Heart left ventricle (tissue), 16 donors: ENCODE data around the gene LPCAT2. TPM values are rescaled to one million over a fixed set of nuclear protein-coding genes. Genes with fewer than 3 reads are reported as not detected.

Experiments used
- ATAC-seq, 4 donors: fragments of 200-7000 bp; cut with Tn5 transposase; one replicate each; pipeline ENCODE4 v1.9.1; 2020 to 2022; ENCODE audit warnings: moderate library complexity in 4 of 4, mild to moderate bottlenecking in 3 of 4, moderate number of reproducible peaks in 1 of 4
- DNase-seq, 5 donors: peaks; one replicate each; pipeline ENCODE4 v3.0.0-alpha.2; 2020
- H3K27ac ChIP-seq, 12 donors: fragments of 200-600 bp; sonication (generic) in 4 of 12; one replicate each; pipeline versions ENCODE4 v1.5.0 to v1.8.0; 2016 to 2022; ENCODE audit warnings: mild to moderate bottlenecking in 2 of 12
- H3K27me3 ChIP-seq, 9 donors: fragments of 200-600 bp; sonication (generic) in 2 of 9; one replicate each; pipeline versions ENCODE4 v1.5.1 to v1.8.0; 2016 to 2022; ENCODE audit warnings: mild to moderate bottlenecking in 3 of 9
- H3K36me3 ChIP-seq, 9 donors: fragments of 200-600 bp; sonication (generic) in 2 of 9; one replicate each; pipeline versions ENCODE4 v1.5.0 to v1.8.0; 2018 to 2022; ENCODE audit warnings: mild to moderate bottlenecking in 2 of 9
- H3K4me1 ChIP-seq, 12 donors: fragments of 200-600 bp; sonication (generic) in 4 of 12; one replicate each; pipeline versions ENCODE4 v1.5.0 to v1.8.0; 2016 to 2022; ENCODE audit warnings: mild to moderate bottlenecking in 3 of 12
- H3K4me3 ChIP-seq, 12 donors: fragments of 200-600 bp; sonication (generic) in 4 of 12; one replicate each; pipeline versions ENCODE4 v1.5.0 to v1.8.0; 2017 to 2022; ENCODE audit warnings: mild to moderate bottlenecking in 9 of 12, moderate library complexity in 4 of 12
- H3K9me3 ChIP-seq, 12 donors: fragments of 200-600 bp; sonication (generic) in 4 of 12; one replicate each; pipeline versions ENCODE4 v1.5.0 to v1.8.0; 2016 to 2022; ENCODE audit warnings: mild to moderate bottlenecking in 1 of 12
- CTCF ChIP-seq, 12 donors: fragments of 200-600 bp; sonication (generic) in 4 of 12; IDR thresholded peaks; one replicate each; pipeline versions ENCODE4 v1.5.0 to v1.8.0; 2018 to 2022; ENCODE audit warnings: antibody characterized with exemption in 12 of 12, mild to moderate bottlenecking in 5 of 12
- POLR2A ChIP-seq, 2 donors: fragments of 450-650 bp; IDR thresholded peaks; one replicate each; pipeline ENCODE4 v1.6.1; 2017; ENCODE audit warnings: antibody characterized with exemption in 2 of 2, mild to moderate bottlenecking in 2 of 2, moderate library complexity in 2 of 2
- WGBS, 4 donors: extraction: QIAGEN DNeasy Blood & Tissue Kit in 2 of 4; methylation state at CpG; one replicate each; pipeline versions ENCODE4 v1.1.5 to v1.1.7; 2013 to 2018; 5-methylcytosine and 5-hydroxymethylcytosine counted together
- intact Hi-C, 10 donors: fragments of 100-400 bp; cut with DNase I; formaldehyde crosslinking; loops; one replicate each; pipeline versions ENCODE4 v1.11.1 to v1.14.2; 2022
- polyA plus RNA-seq, 2 donors: library from polyadenylated mRNA; stranded (reverse); fragments of 200-250 nt; gene quantifications; one replicate each; pipeline ENCODE4 v1.2.3, GENCODE V29; 2013
- total RNA-seq, 9 donors: library from RNA; depleted of rRNA in 2 of 9; stranded (reverse); fragments of >200 nt in 2 of 9; fragmentation: NEBNext Ultra II Directional in 3 of 9; extraction: Animal tissue kit (Norgen Biotek cat#: 25700) in 3 of 9; gene quantifications; one replicate each; pipeline versions ENCODE4 v1.1.0 to v1.2.4, GENCODE V29; 2016 to 2023
- donor health status: ischemic (EF 13 %, LVEDD 7.1; RV severe dilation, severe dysfunction).
- donor health status: healthy with polysubstance abuse.
- donor health status: DM: no; HTN: yes; CAD: no.
- donor health status: DM: no; HTN: no; CAD: no.
- donor health status: ischemic (EF 25% LVEDD 6.9; RV normal size, moderate dysfunction).
- donor health status: ischemic (EF 25% LVEDD 5.7; RV mildly dilated, moderate dysfunction).
- donor health status: healthy.
- donor health status: DM: yes; HTN: yes; CAD: no.
- donor health status: ischemic (EF 35%, LVEDD 5.7; RV mildly dilated, moderate dysfunction).
- donor health status: nonischemic (EF 11% LVEDD 7.7; RV severe dilation, severe dysfunction).
- donor health status: DM: yes; HTN: yes; CAD: no.
- donor health status: PGD.
- donor health status: ischemic (EF 29% LVEDD 5.4; RV normal size, mild dysfunction).
- donor health status: nonischemic (EF 23%, LVEDD 6.1; RV moderate dilation, normal function).

LPCAT2 gene
- total and polyA plus RNA-seq, 11 donors, result 3.8 to 13.6 (median 6.5) TPM

- no peaks in the 10 kb centered on the region for H3K27me3 ChIP-seq
- H3K4me3 ChIP-seq, result no peak overlapping the region
- 90 to 95% (median 92%) methylated on average over 1 of the region's 1 CpG for WGBS, 4 donors
- H3K4me1 ChIP-seq, result peaks cover 0 to 36% (median 0%) of the 10 kb centered on the region in 12 donors
- TF ChIP-seq CTCF (IDR thresholded peaks at IDR 0.05) (no peak), POLR2A (IDR thresholded peaks at IDR 0.05) (no peak)
- H3K36me3 ChIP-seq, result peaks cover 0 to 11% (median 0%) of the 10 kb centered on the region in 9 donors
- DNase-seq, result no peak
- peak overlapping the region in 3 of 12 donors; percentile 11 to 56 (median 28) for H3K27ac ChIP-seq
- intact Hi-C loops, result loop anchor here (5.0 to 10.0 kb wide), 5 partner anchors 33 to 165 kb away; partner anchors contain the start of gene LPCAT2 (in 1 of the 10)
- no peak for ATAC-seq
- no peaks in the 10 kb centered on the region for H3K9me3 ChIP-seq
Measured at GRCh38 chr16:55540221-55540620, 31.3 kb downstream of the LPCAT2 start.

- Histone ChIP-seq H3K9me3 (no peaks in the 10 kb centered on the region), H3K4me1 (peaks cover 0 to 27% (median 0%) of the 10 kb centered on the region in 12 donors), H3K36me3 (peaks cover 0 to 23% (median 0%) of the 10 kb centered on the region in 9 donors), H3K4me3 (no peak overlapping the region), H3K27ac (no peak overlapping the region), H3K27me3 (no peaks in the 10 kb centered on the region)
- intact Hi-C loops, result loop anchor here (1.0 to 10.0 kb wide), 9 partner anchors 35 to 162 kb away; partner anchors contain the start of gene LPCAT2 (in 1 of the 10)
- ATAC-seq, result peak in 3 of 4 donors; percentile 45 to 81 (median 45)
- DNase-seq, result no peak
- TF ChIP-seq CTCF (IDR thresholded peaks at IDR 0.05) (no peak), POLR2A (IDR thresholded peaks at IDR 0.05) (no peak)
- WGBS, 4 donors, result 87 to 96% (median 91%) methylated on average over 1 of the region's 1 CpG
Measured at GRCh38 chr16:55542459-55543082, 33.7 kb downstream of the LPCAT2 start.

GRCh38 chr16:55543472-55543871 lies 34.6 kb downstream of the LPCAT2 start:
- Histone ChIP-seq H3K9me3 (no peaks in the 10 kb centered on the region), H3K4me3 (no peak overlapping the region), H3K36me3 (peaks cover 0 to 23% (median 0%) of the 10 kb centered on the region in 9 donors), H3K27me3 (no peaks in the 10 kb centered on the region), H3K27ac (no peak overlapping the region), H3K4me1 (peaks cover 0 to 24% (median 0%) of the 10 kb centered on the region in 12 donors)
- peak in 1 of 4 donors; percentile 67 for ATAC-seq
- DNase-seq, result no peak
- TF ChIP-seq CTCF (IDR thresholded peaks at IDR 0.05) (peak in 11 of 12 donors; percentile 20 to 69 (median 39)), POLR2A (IDR thresholded peaks at IDR 0.05) (no peak)
- intact Hi-C loops, result loop anchor here (1.0 to 10.0 kb wide), 9 partner anchors 36 to 161 kb away; partner anchors contain the start of gene LPCAT2 (in 1 of the 10)
- WGBS, 4 donors, result 18 to 34% (median 24%) methylated on average over 2 of the region's 2 CpGs

- Histone ChIP-seq H3K27me3 (no peaks in the 10 kb centered on the region), H3K36me3 (peaks cover 0 to 61% (median 31%) of the 10 kb centered on the region in 9 donors), H3K9me3 (peaks cover 0 to 10% (median 0%) of the 10 kb centered on the region in 12 donors), H3K4me3 (no peak overlapping the region), H3K27ac (no peak overlapping the region), H3K4me1 (no peaks in the 10 kb centered on the region)
- no peak for TF ChIP-seq CTCF (IDR thresholded peaks at IDR 0.05)
- no peak for TF ChIP-seq POLR2A (IDR thresholded peaks at IDR 0.05)
- intact Hi-C loops, result no loop called here
- DNase-seq, result no peak
- no peak for ATAC-seq
Measured at GRCh38 chr16:55552621-55553020, 43.7 kb downstream of the LPCAT2 start.
